KMS-11 (cell line): Measurements from ENCODE around the gene ASB2.

Experiments used
- H2AFZ ChIP-seq: fragments of 200-600 bp; sonication (generic); 2 replicates; pipeline ENCODE4 v1.6.1; 2016; ENCODE audit warnings: antibody characterized with exemption, mixed run types, low read depth
- H3K27ac ChIP-seq: fragments of 200-600 bp; sonication (generic); 2 replicates; pipeline ENCODE4 v1.6.1; 2016; ENCODE audit warnings: mild to moderate bottlenecking, mixed run types
- H3K27me3 ChIP-seq: fragments of 200-600 bp; sonication (generic); 2 replicates; pipeline ENCODE4 v1.6.1; 2017; ENCODE audit warnings: mild to moderate bottlenecking, low read depth, mixed run types, moderate library complexity; ENCODE audit not compliant: insufficient read depth
- H3K36me3 ChIP-seq: fragments of 200-600 bp; sonication (generic); 2 replicates; pipeline ENCODE4 v1.6.1; 2017; ENCODE audit warnings: mild to moderate bottlenecking, mixed run types; ENCODE audit not compliant: insufficient read depth
- H3K4me1 ChIP-seq: fragments of 200-600 bp; sonication (generic); 2 replicates; pipeline ENCODE4 v1.6.1; 2016; ENCODE audit warnings: mild to moderate bottlenecking, low read depth, mixed run types; ENCODE audit not compliant: poor library complexity, severe bottlenecking
- H3K4me2 ChIP-seq: fragments of 200-600 bp; sonication (generic); 2 replicates; pipeline ENCODE4 v1.7.0; 2016; ENCODE audit warnings: mild to moderate bottlenecking, mixed run types
- H3K4me3 ChIP-seq: fragments of 200-600 bp; sonication (generic); IDR thresholded peaks from 2 replicates; pipeline ENCODE4 v1.6.1; 2017; ENCODE audit warnings: low read depth, low read length, mixed read lengths; ENCODE audit not compliant: insufficient read depth
- H3K79me2 ChIP-seq: fragments of 200-600 bp; sonication (generic); 2 replicates; pipeline ENCODE4 v1.6.1; 2016; ENCODE audit warnings: low read depth, mixed run types; ENCODE audit not compliant: insufficient read depth
- H3K9ac ChIP-seq: fragments of 200-600 bp; sonication (generic); 2 replicates; pipeline ENCODE4 v1.6.1; 2016; ENCODE audit warnings: mild to moderate bottlenecking, mixed run types
- H4K20me1 ChIP-seq: fragments of 200-600 bp; sonication (generic); 2 replicates; pipeline ENCODE4 v1.6.1; 2016; ENCODE audit warnings: mild to moderate bottlenecking, mixed run types; ENCODE audit not compliant: insufficient read depth
- TF ChIP-seq, protein P1 (sequence below): fragments of 200-600 bp; sonication (generic); conservative IDR thresholded peaks from 2 replicates; pipeline ENCODE4 v1.6.1; 2017; ENCODE audit warnings: low read depth, mild to moderate bottlenecking, antibody characterized with exemption, low read length, moderate library complexity, mixed read lengths

ASB2 gene

GRCh38 chr14:93905623-93906022 is 70.7 kb downstream of the ASB2 start:
- Histone ChIP-seq H3K27me3 (no peaks in the 10 kb centered on the region), H3K4me3 (no peak overlapping the region), H3K79me2 (no peaks in the 10 kb centered on the region), H3K36me3 (no peaks in the 10 kb centered on the region), H3K4me2 (no peak overlapping the region), H3K27ac (no peak overlapping the region), H2AFZ (no peak overlapping the region), H4K20me1 (no peaks in the 10 kb centered on the region), H3K4me1 (no peaks in the 10 kb centered on the region), H3K9ac (no peak overlapping the region)
- TF ChIP-seq, protein P1, sequence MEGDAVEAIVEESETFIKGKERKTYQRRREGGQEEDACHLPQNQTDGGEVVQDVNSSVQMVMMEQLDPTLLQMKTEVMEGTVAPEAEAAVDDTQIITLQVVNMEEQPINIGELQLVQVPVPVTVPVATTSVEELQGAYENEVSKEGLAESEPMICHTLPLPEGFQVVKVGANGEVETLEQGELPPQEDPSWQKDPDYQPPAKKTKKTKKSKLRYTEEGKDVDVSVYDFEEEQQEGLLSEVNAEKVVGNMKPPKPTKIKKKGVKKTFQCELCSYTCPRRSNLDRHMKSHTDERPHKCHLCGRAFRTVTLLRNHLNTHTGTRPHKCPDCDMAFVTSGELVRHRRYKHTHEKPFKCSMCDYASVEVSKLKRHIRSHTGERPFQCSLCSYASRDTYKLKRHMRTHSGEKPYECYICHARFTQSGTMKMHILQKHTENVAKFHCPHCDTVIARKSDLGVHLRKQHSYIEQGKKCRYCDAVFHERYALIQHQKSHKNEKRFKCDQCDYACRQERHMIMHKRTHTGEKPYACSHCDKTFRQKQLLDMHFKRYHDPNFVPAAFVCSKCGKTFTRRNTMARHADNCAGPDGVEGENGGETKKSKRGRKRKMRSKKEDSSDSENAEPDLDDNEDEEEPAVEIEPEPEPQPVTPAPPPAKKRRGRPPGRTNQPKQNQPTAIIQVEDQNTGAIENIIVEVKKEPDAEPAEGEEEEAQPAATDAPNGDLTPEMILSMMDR: no peak

GRCh38 chr14:93903342-93904184 is 72.8 kb downstream of the ASB2 start:
- H3K27ac ChIP-seq: no peak overlapping the region
- H3K79me2 ChIP-seq: no peaks in the 10 kb centered on the region
- H3K4me2 ChIP-seq: no peak overlapping the region
- no peaks in the 10 kb centered on the region for H4K20me1 ChIP-seq
- H3K4me3 ChIP-seq: no peak overlapping the region
- H3K9ac ChIP-seq: no peak overlapping the region
- TF ChIP-seq, protein P1: 0 out of 2 replicates have a peak, but pooled peaks have one; percentile 20
- no peaks in the 10 kb centered on the region for H3K36me3 ChIP-seq
- H3K4me1 ChIP-seq: no peaks in the 10 kb centered on the region
- H2AFZ ChIP-seq: no peak overlapping the region
- no peaks in the 10 kb centered on the region for H3K27me3 ChIP-seq

- H3K79me2 ChIP-seq: no peaks in the 10 kb centered on the region
- no peaks in the 10 kb centered on the region for H3K36me3 ChIP-seq
- H3K4me2 ChIP-seq: no peak overlapping the region
- TF ChIP-seq, protein P1: no peak
- H3K27me3 ChIP-seq: no peaks in the 10 kb centered on the region
- H3K4me1 ChIP-seq: no peaks in the 10 kb centered on the region
- no peaks in the 10 kb centered on the region for H4K20me1 ChIP-seq
- no peak overlapping the region for H3K4me3 ChIP-seq
- H3K27ac ChIP-seq: no peak overlapping the region
- H3K9ac ChIP-seq: no peak overlapping the region
- no peak overlapping the region for H2AFZ ChIP-seq
Observed at GRCh38 chr14:93902619-93903307, 73.6 kb downstream of the ASB2 start.

DNA sequence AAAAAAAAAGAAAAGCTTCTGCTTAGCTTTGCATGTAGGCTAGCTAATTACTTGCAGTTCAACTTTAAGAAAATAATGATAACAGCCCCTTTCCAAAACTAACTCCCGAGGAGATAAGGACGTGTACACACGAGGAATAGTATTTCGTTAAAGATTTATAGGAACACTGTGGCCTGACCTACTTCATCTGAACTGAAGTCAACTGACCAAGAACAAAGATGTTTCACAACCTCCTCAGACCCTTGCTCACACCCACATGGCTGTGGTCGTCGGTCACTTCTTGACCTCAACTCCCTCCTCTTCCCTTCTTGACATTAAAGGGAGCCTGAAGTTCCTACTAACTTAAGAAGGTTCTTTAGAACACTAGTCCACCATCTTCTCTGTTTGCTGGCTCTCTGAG is 74.6 kb downstream of the ASB2 start:
- Histone ChIP-seq H3K79me2 (no peaks in the 10 kb centered on the region), H3K27me3 (no peaks in the 10 kb centered on the region), H3K4me2 (no peak overlapping the region), H3K36me3 (no peaks in the 10 kb centered on the region), H3K4me1 (no peaks in the 10 kb centered on the region), H4K20me1 (no peaks in the 10 kb centered on the region), H3K4me3 (no peak overlapping the region), H2AFZ (no peak overlapping the region), H3K9ac (no peak overlapping the region), H3K27ac (no peak overlapping the region)
- TF ChIP-seq, protein P1: no peak
